Liver (tissue), 3 donors: ENCODE results near the gene VDAC2.

Experiments
- ATF3 ChIP-seq: IDR thresholded peaks from 2 replicates; pipeline ENCODE4 v1.6.1; 2016; ENCODE audit warnings: antibody characterized with exemption
- CTCF ChIP-seq: fragments of 150-350 bp; IDR thresholded peaks from 2 replicates; pipeline ENCODE4 v1.5.1; 2017; ENCODE audit warnings: improper control_type of control experiment, low read depth, low read length; ENCODE audit not compliant: missing input control
- EGR1 ChIP-seq, 2 donors: IDR thresholded peaks; 2 replicates each; pipeline ENCODE4 v1.6.1; 2016 to 2018; ENCODE audit warnings: antibody characterized with exemption in 2 of 2, low read depth in 2 of 2
- FOXA1 ChIP-seq: IDR thresholded peaks from 2 replicates; pipeline ENCODE4 v1.6.1; 2016; ENCODE audit warnings: antibody characterized with exemption
- HNF4A ChIP-seq, 2 donors: conservative IDR thresholded peaks; 2 replicates each; pipeline ENCODE4 v1.6.1; 2016; ENCODE audit warnings: antibody characterized with exemption in 2 of 2, mild to moderate bottlenecking in 2 of 2
- JUND ChIP-seq, 2 donors: IDR thresholded peaks; 2 replicates each; pipeline ENCODE4 v1.6.1; 2016; ENCODE audit warnings: antibody characterized with exemption in 2 of 2
- MAX ChIP-seq: IDR thresholded peaks from 2 replicates; pipeline ENCODE4 v1.6.1; 2016; ENCODE audit warnings: antibody characterized with exemption
- RAD21 ChIP-seq, 2 donors: IDR thresholded peaks; 2 replicates each; pipeline ENCODE4 v1.6.1; 2016; ENCODE audit warnings: antibody characterized with exemption in 2 of 2, mild to moderate bottlenecking in 2 of 2
- REST ChIP-seq: IDR thresholded peaks from 2 replicates; pipeline ENCODE4 v1.6.1; 2016; ENCODE audit warnings: antibody characterized with exemption, mild to moderate bottlenecking
- SP1 ChIP-seq: IDR thresholded peaks from 2 replicates; pipeline ENCODE4 v1.6.1; 2018; ENCODE audit warnings: antibody characterized with exemption, mild to moderate bottlenecking
- TAF1 ChIP-seq: conservative IDR thresholded peaks from 2 replicates; pipeline ENCODE4 v1.6.1; 2016; ENCODE audit warnings: antibody characterized with exemption, mild to moderate bottlenecking
- YY1 ChIP-seq: IDR thresholded peaks from 2 replicates; pipeline ENCODE4 v1.6.1; 2016; ENCODE audit warnings: antibody characterized with exemption, mild to moderate bottlenecking
- ZBTB33 ChIP-seq: IDR thresholded peaks from 2 replicates; pipeline ENCODE4 v1.6.1; 2016; ENCODE audit warnings: antibody characterized with exemption
- donor health status: healthy.
- donor health status: healthy.

- TF ChIP-seq CTCF (no peak), JUND (IDR thresholded peaks at IDR 0.05) (no peak), ATF3 (no peak), ZBTB33 (no peak), REST (no peak), MAX (no peak), RAD21 (IDR thresholded peaks at IDR 0.05) (no peak), EGR1 (IDR thresholded peaks at IDR 0.05; ENCODE audit: low read depth in 2 of 2) (no peak), TAF1 (no peak), YY1 (no peak), FOXA1 (no peak), SP1 (no peak), HNF4A (conservative IDR thresholded peaks at IDR 0.05) (no peak)
Measured at GRCh38 chr10:75201793-75202307, 8.7 kb upstream of the VDAC2 start.
